PC-9 (cell line): ENCODE data around the gene TMIGD1. TPM values are rescaled to one million over a fixed set of nuclear protein-coding genes. Genes with fewer than 3 reads are reported as not detected.
A peak's percentile ranks its signal among the peaks of the same experiment; 100 is the strongest.

Source experiments
- BruUV-seq: library from RNA; stranded (reverse); fragments of 400-500 nt; replicated peaks from 2 replicates; lab custom pipeline; 2021; lab: Mats Ljungman, UMichigan
- CTCF ChIA-PET: fragments of 300-600 bp; sonication (Branson Sonifier 250); formaldehyde crosslinking; loops from one replicate; lab custom pipeline; 2022; ENCODE audit warnings: antibody characterized with exemption; lab: Charles Lee
- POLR2A ChIA-PET: fragments of 300-600 bp; sonication (Branson Sonifier 250); formaldehyde crosslinking; loops from one replicate; lab custom pipeline; 2022; ENCODE audit warnings: antibody characterized with exemption; ENCODE audit not compliant: unreplicated experiment; lab: Charles Lee
- DNase-seq, 2 experiments: peaks; one replicate each; pipeline versions ENCODE4 v3.0.0 to v3.0.0-alpha.2; 2015 to 2022; ENCODE audit warnings: mixed read lengths in 1 of 2
- H2AFZ ChIP-seq: fragments of 200-600 bp; sonication (generic); 2 replicates; pipeline ENCODE4 v1.8.1; 2017; ENCODE audit warnings: antibody characterized with exemption
- H3F3A ChIP-seq: fragments of 200-600 bp; sonication (generic); 2 replicates; pipeline ENCODE4 v1.8.1; 2017; ENCODE audit warnings: antibody characterized with exemption, mild to moderate bottlenecking, low read depth; ENCODE audit not compliant: insufficient read depth
- H3K27ac ChIP-seq: fragments of 200-600 bp; sonication (generic); 2 replicates; pipeline ENCODE4 v1.6.1; 2016; ENCODE audit warnings: mixed run types
- H3K27me3 ChIP-seq: fragments of 200-600 bp; sonication (generic); 2 replicates; pipeline ENCODE4 v1.6.1; 2016; ENCODE audit warnings: low read depth, mixed run types; ENCODE audit not compliant: insufficient read depth
- H3K36me3 ChIP-seq: fragments of 200-600 bp; sonication (generic); 2 replicates; pipeline ENCODE4 v1.6.1; 2016; ENCODE audit warnings: low read depth, mixed run types
- H3K4me1 ChIP-seq: fragments of 200-600 bp; sonication (generic); replicated peaks from 2 replicates; pipeline ENCODE4 v1.6.1; 2016; ENCODE audit warnings: mixed run types; ENCODE audit not compliant: insufficient read depth
- H3K4me2 ChIP-seq: fragments of 200-600 bp; sonication (generic); 2 replicates; pipeline ENCODE4 v1.6.1; 2017; ENCODE audit warnings: mixed run types
- H3K4me3 ChIP-seq: fragments of 200-600 bp; sonication (generic); 2 replicates; pipeline ENCODE4 v1.6.1; 2016; ENCODE audit warnings: mixed run types
- H3K79me2 ChIP-seq: fragments of 200-600 bp; sonication (generic); 2 replicates; pipeline ENCODE4 v1.6.1; 2017; ENCODE audit warnings: low read depth, mixed run types
- H3K9me2 ChIP-seq: fragments of 200-600 bp; sonication (generic); 2 replicates; pipeline ENCODE4 v1.8.1; 2017; ENCODE audit warnings: mild to moderate bottlenecking; ENCODE audit not compliant: insufficient read depth
- H3K9me3 ChIP-seq: fragments of 200-600 bp; sonication (generic); 2 replicates; pipeline ENCODE4 v1.8.1; 2016; ENCODE audit warnings: low read depth; ENCODE audit not compliant: insufficient read depth
- H4K20me1 ChIP-seq: fragments of 200-600 bp; sonication (generic); 2 replicates; pipeline ENCODE4 v1.8.1; 2017; ENCODE audit not compliant: insufficient read depth
- EZH2 ChIP-seq: fragments of 200-600 bp; sonication (generic); IDR thresholded peaks from 2 replicates; pipeline ENCODE4 v1.8.0; 2017; ENCODE audit warnings: antibody characterized with exemption, low read depth
- intact Hi-C: fragments of 100-400 bp; cut with micrococcal nuclease; formaldehyde crosslinking; loops from one replicate; pipeline ENCODE4 v1.10.0; 2022; ENCODE audit not compliant: unreplicated experiment
- total RNA-seq: library from RNA; stranded (reverse); gene quantifications from 2 replicates; pipeline ENCODE4 v1.2.3, GENCODE V29; 2021
- TF ChIP-seq, protein P1 (sequence below): fragments of 200-600 bp; sonication (generic); conservative IDR thresholded peaks from 2 replicates; pipeline ENCODE4 v1.6.1; 2017; ENCODE audit warnings: mixed run types, antibody characterized with exemption, mild to moderate bottlenecking, moderate library complexity

The TMIGD1 gene
- total RNA-seq, 1 experiment from 2014 or later, result not detected

DNA sequence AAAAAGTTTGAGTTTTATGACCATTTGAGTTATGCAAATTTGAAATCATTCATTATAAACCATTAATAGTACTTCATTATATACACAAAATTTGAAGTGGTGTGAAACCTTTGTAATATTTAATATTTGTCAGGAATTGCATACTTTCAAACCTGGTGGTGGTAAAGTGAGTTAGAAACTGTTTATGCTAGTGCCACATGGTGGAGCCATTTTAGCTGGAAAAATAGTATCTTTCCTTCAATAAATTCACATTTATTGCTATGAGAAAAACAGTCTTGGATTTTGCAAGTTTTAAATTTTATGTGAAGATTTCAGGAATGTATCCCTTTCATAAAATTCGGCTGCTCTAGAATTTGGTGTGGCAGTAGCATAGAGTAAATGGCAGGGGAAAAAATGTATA, 34.9 kb downstream of the TMIGD1 start:
- POLR2A ChIA-PET, result no interaction called here
- no peak for TF ChIP-seq EZH2
- TF ChIP-seq, protein P1, sequence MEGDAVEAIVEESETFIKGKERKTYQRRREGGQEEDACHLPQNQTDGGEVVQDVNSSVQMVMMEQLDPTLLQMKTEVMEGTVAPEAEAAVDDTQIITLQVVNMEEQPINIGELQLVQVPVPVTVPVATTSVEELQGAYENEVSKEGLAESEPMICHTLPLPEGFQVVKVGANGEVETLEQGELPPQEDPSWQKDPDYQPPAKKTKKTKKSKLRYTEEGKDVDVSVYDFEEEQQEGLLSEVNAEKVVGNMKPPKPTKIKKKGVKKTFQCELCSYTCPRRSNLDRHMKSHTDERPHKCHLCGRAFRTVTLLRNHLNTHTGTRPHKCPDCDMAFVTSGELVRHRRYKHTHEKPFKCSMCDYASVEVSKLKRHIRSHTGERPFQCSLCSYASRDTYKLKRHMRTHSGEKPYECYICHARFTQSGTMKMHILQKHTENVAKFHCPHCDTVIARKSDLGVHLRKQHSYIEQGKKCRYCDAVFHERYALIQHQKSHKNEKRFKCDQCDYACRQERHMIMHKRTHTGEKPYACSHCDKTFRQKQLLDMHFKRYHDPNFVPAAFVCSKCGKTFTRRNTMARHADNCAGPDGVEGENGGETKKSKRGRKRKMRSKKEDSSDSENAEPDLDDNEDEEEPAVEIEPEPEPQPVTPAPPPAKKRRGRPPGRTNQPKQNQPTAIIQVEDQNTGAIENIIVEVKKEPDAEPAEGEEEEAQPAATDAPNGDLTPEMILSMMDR, result peak; percentile 50
- intact Hi-C loops, result no loop called here
- no peak for DNase-seq
- Histone ChIP-seq H3K4me3 (no peak overlapping the region), H2AFZ (no peak overlapping the region), H3K27me3 (no peaks in the 10 kb centered on the region), H3K9me3 (peaks cover 7% of the 10 kb centered on the region; the same call in 1 of the 2 replicates), H3K4me1 (peaks cover 6% of the 10 kb centered on the region), H3K27ac (no peak overlapping the region), H3K4me2 (no peak overlapping the region), H3K79me2 (no peaks in the 10 kb centered on the region), H4K20me1 (no peaks in the 10 kb centered on the region), H3K36me3 (no peaks in the 10 kb centered on the region), H3K9me2 (no peaks in the 10 kb centered on the region), H3F3A (no peaks in the 10 kb centered on the region)
- CTCF ChIA-PET, result interaction anchor here (0.5 kb wide), 1 partner anchor 525 kb away, joined by 5 read pairs; the partner anchor contains the start of gene CRLF3
- BruUV-seq, result no TSS peak

DNA sequence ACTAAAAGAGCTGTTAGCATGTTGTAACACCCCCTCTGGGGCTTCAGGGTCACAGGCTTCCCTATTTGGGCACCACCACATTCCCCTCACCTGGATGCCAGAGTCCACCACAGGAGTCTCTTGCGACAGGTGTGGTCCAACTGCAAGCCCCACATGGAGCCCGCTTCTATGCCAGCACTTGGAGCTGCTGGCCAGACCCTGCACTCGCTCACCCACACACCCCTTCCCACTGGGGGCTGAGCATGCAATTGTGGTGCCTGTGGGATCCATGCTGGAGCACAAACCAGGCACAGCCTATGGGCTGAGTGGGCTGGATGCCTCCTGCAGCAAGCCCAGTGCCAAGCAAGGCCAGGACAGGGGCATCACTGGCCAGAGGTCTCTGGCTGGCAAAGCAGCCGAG, 36.1 kb downstream of the TMIGD1 start:
- H3K36me3 ChIP-seq, result no peaks in the 10 kb centered on the region
- H3K9me3 ChIP-seq, result peaks cover 7% of the 10 kb centered on the region; the same call in 1 of the 2 replicates
- H3K9me2 ChIP-seq, result no peaks in the 10 kb centered on the region
- H3K4me3 ChIP-seq, result no peak overlapping the region
- H2AFZ ChIP-seq, result no peak overlapping the region
- no peak for DNase-seq
- intact Hi-C loops, result no loop called here
- no peaks in the 10 kb centered on the region for H3K27me3 ChIP-seq
- CTCF ChIA-PET, result no interaction called here
- POLR2A ChIA-PET, result no interaction called here
- H3K79me2 ChIP-seq, result no peaks in the 10 kb centered on the region
- BruUV-seq, result no TSS peak
- H3K4me2 ChIP-seq, result no peak overlapping the region
- H4K20me1 ChIP-seq, result no peaks in the 10 kb centered on the region
- peaks cover 3% of the 10 kb centered on the region; the same call in 1 of the 2 replicates for H3F3A ChIP-seq
- TF ChIP-seq, protein P1, result no peak
- no peak for TF ChIP-seq EZH2
- peaks cover 6% of the 10 kb centered on the region for H3K4me1 ChIP-seq
- no peak overlapping the region for H3K27ac ChIP-seq

DNA sequence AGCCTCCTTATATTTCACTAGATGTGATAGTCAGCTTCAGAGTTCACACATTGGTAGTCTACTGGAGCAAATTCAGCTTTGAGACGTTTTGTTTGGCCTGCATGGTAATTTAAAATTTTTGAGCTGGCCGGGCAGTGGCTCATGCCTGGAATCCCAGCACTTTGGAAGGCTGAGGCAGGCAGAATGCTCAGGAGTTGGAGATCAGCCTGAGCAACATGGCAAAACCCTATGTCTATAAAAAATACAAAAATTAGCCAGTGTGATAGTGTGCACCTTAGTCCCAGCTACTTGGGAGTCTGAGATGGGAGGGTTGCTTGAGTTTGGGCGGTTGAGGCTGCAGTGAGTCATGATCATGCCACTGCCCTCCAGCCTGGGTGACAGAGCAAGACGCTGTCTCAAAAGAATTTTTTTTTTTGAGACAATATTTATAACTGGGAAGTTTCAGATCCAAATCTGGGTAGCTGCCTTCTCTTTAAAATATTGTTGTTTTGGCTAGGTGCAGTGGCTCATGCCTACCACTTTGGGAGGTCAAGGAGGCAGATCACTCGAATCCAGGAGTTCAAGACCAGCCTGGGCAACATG, 37.3 kb downstream of the TMIGD1 start:
- Histone ChIP-seq H3K9me3 (peaks cover 7% of the 10 kb centered on the region; the same call in 1 of the 2 replicates), H3K4me3 (no peak overlapping the region), H4K20me1 (no peaks in the 10 kb centered on the region), H3K79me2 (no peaks in the 10 kb centered on the region), H3K9me2 (no peaks in the 10 kb centered on the region), H3K27me3 (no peaks in the 10 kb centered on the region), H3K36me3 (no peaks in the 10 kb centered on the region), H3F3A (peaks cover 9% of the 10 kb centered on the region; the same call in 1 of the 2 replicates), H2AFZ (no peak overlapping the region), H3K4me1 (0 out of 2 replicates have a peak, but pooled peaks cover 4% of the 10 kb centered on the region), H3K4me2 (no peak overlapping the region), H3K27ac (no peak overlapping the region)
- intact Hi-C loops, result no loop called here
- no TSS peak for BruUV-seq
- TF ChIP-seq, protein P1, result no peak
- no peak for TF ChIP-seq EZH2
- no peak for DNase-seq
- ChIA-PET POLR2A (interaction anchor here (0.7 kb wide), 1 partner anchor 182 kb away, joined by 4 read pairs; no protein-coding TSS in a partner anchor), CTCF (no interaction called here)
